Effector memory CD4-positive, alpha-beta T cell (primary cell): ENCODE measurements around the gene CSMD2.

Experiments
- DNase-seq, 3 donors: peaks; one replicate each; pipeline ENCODE4 v3.0.0-alpha.2; 2020
- H3K27ac ChIP-seq: 2 replicates; pipeline ENCODE4 v1.7.0; 2013; ENCODE audit warnings: mild to moderate bottlenecking, low read length, moderate library complexity; ENCODE audit not compliant: insufficient read depth, poor library complexity, severe bottlenecking
- H3K27me3 ChIP-seq: replicated peaks from 2 replicates; pipeline ENCODE4 v1.7.0; 2013; ENCODE audit warnings: mild to moderate bottlenecking, low read length; ENCODE audit not compliant: insufficient read depth, control insufficient read depth, poor library complexity, severe bottlenecking
- H3K36me3 ChIP-seq: 2 replicates; pipeline ENCODE4 v1.7.0; 2013; ENCODE audit warnings: mild to moderate bottlenecking, low read length, moderate library complexity; ENCODE audit not compliant: control insufficient read depth, insufficient read depth
- H3K4me1 ChIP-seq: 2 replicates; pipeline ENCODE4 v1.7.0; 2013; ENCODE audit warnings: low read length, mild to moderate bottlenecking; ENCODE audit not compliant: control insufficient read depth, insufficient read depth, poor library complexity, severe bottlenecking
- H3K4me3 ChIP-seq: 2 replicates; pipeline ENCODE4 v1.7.0; 2013; ENCODE audit warnings: low read length, low read depth, mild to moderate bottlenecking; ENCODE audit not compliant: insufficient read depth, poor library complexity, severe bottlenecking
- H3K9me3 ChIP-seq: 2 replicates; pipeline ENCODE4 v1.7.0; 2013; ENCODE audit warnings: mild to moderate bottlenecking, low read length, moderate library complexity; ENCODE audit not compliant: control insufficient read depth

The CSMD2 gene

GRCh38 chr1:33853431-33853830 is 311.6 kb downstream of the CSMD2 start:
- Histone ChIP-seq H3K4me1 (no peaks in the 10 kb centered on the region), H3K27me3 (no peaks in the 10 kb centered on the region), H3K4me3 (no peak overlapping the region), H3K27ac (no peak overlapping the region), H3K36me3 (no peaks in the 10 kb centered on the region), H3K9me3 (no peaks in the 10 kb centered on the region)
- no peak for DNase-seq

- no peak overlapping the region for H3K4me3 ChIP-seq
- H3K36me3 ChIP-seq = no peaks in the 10 kb centered on the region
These were observed 312.3 kb downstream of the CSMD2 start for GRCh38 chr1:33852711-33853110.

GRCh38 chr1:33850481-33850880 is 314.5 kb downstream of the CSMD2 start:
- Histone ChIP-seq H3K4me1 (no peaks in the 10 kb centered on the region), H3K27ac (no peak overlapping the region), H3K4me3 (no peak overlapping the region), H3K36me3 (no peaks in the 10 kb centered on the region), H3K9me3 (no peaks in the 10 kb centered on the region), H3K27me3 (no peaks in the 10 kb centered on the region)
- no peak for DNase-seq

More at GRCh38 chr1:33852711-33853110, 312.3 kb downstream of the CSMD2 start:
- no peak for DNase-seq
- Histone ChIP-seq H3K27me3 (no peaks in the 10 kb centered on the region), H3K4me1 (no peaks in the 10 kb centered on the region), H3K27ac (no peak overlapping the region), H3K9me3 (no peaks in the 10 kb centered on the region)

- DNase-seq = no peak
- H3K36me3 ChIP-seq = no peaks in the 10 kb centered on the region
These were observed 315.8 kb downstream of the CSMD2 start for GRCh38 chr1:33849211-33849610.

GRCh38 chr1:33848205-33848937 is 316.7 kb downstream of the CSMD2 start:
- Histone ChIP-seq H3K4me1 (no peaks in the 10 kb centered on the region), H3K27me3 (no peaks in the 10 kb centered on the region), H3K9me3 (no peaks in the 10 kb centered on the region), H3K4me3 (no peak overlapping the region), H3K27ac (no peak overlapping the region), H3K36me3 (no peaks in the 10 kb centered on the region)
- DNase-seq = no peak

More at GRCh38 chr1:33849211-33849610, 315.8 kb downstream of the CSMD2 start:
- no peaks in the 10 kb centered on the region for H3K27me3 ChIP-seq
- H3K9me3 ChIP-seq = no peaks in the 10 kb centered on the region
- H3K27ac ChIP-seq = no peak overlapping the region
- H3K4me3 ChIP-seq = no peak overlapping the region
- no peaks in the 10 kb centered on the region for H3K4me1 ChIP-seq

- DNase-seq = no peak
- H3K27ac ChIP-seq = no peak overlapping the region
- no peak overlapping the region for H3K4me3 ChIP-seq
These were observed 318.2 kb downstream of the CSMD2 start for GRCh38 chr1:33846861-33847260.

GRCh38 chr1:33844166-33844565 is 320.9 kb downstream of the CSMD2 start:
- H3K27ac ChIP-seq = no peak overlapping the region
- H3K4me1 ChIP-seq = no peaks in the 10 kb centered on the region
- no peak overlapping the region for H3K4me3 ChIP-seq
- H3K9me3 ChIP-seq = no peaks in the 10 kb centered on the region
- H3K36me3 ChIP-seq = no peaks in the 10 kb centered on the region
- H3K27me3 ChIP-seq = no peaks in the 10 kb centered on the region
- no peak for DNase-seq

More at GRCh38 chr1:33846861-33847260, 318.2 kb downstream of the CSMD2 start:
- Histone ChIP-seq H3K4me1 (no peaks in the 10 kb centered on the region), H3K27me3 (no peaks in the 10 kb centered on the region), H3K36me3 (no peaks in the 10 kb centered on the region), H3K9me3 (no peaks in the 10 kb centered on the region)

GRCh38 chr1:33842348-33842747 is 322.7 kb downstream of the CSMD2 start:
- no peaks in the 10 kb centered on the region for H3K27me3 ChIP-seq
- no peak overlapping the region for H3K27ac ChIP-seq
- H3K4me3 ChIP-seq = no peak overlapping the region
- no peaks in the 10 kb centered on the region for H3K36me3 ChIP-seq
- H3K9me3 ChIP-seq = no peaks in the 10 kb centered on the region
- no peak for DNase-seq
- H3K4me1 ChIP-seq = no peaks in the 10 kb centered on the region

- Histone ChIP-seq H3K27ac (no peak overlapping the region), H3K36me3 (no peaks in the 10 kb centered on the region), H3K9me3 (no peaks in the 10 kb centered on the region), H3K27me3 (no peaks in the 10 kb centered on the region), H3K4me3 (no peak overlapping the region), H3K4me1 (no peaks in the 10 kb centered on the region)
- DNase-seq = no peak
These were observed 323.5 kb downstream of the CSMD2 start for GRCh38 chr1:33841494-33841893.

GRCh38 chr1:33837635-33838034 is 327.4 kb downstream of the CSMD2 start:
- no peaks in the 10 kb centered on the region for H3K27me3 ChIP-seq
- no peak overlapping the region for H3K27ac ChIP-seq

More at GRCh38 chr1:33837635-33838034, 327.4 kb downstream of the CSMD2 start:
- no peaks in the 10 kb centered on the region for H3K36me3 ChIP-seq
- no peak overlapping the region for H3K4me3 ChIP-seq
- no peaks in the 10 kb centered on the region for H3K9me3 ChIP-seq
- no peaks in the 10 kb centered on the region for H3K4me1 ChIP-seq
- DNase-seq = no peak
